Trophoblast cell (in vitro differentiated cells and primary cell): ENCODE data around the gene CENPK.
A peak's percentile ranks its signal among the peaks of the same experiment; 100 is the strongest.
"Not testable (repeated sequence)": the region's sequence is repeated elsewhere in the genome, so short reads cannot be mapped to it uniquely, and the experiment has no call there.

Experiments
- DNase-seq, 2 donors: peaks; one replicate each; pipeline ENCODE4 v3.0.0-alpha.2; 2016
- H2AFZ ChIP-seq: 2 replicates; pipeline ENCODE4 v1.6.1; 2013; ENCODE audit warnings: low read length, moderate library complexity, mild to moderate bottlenecking; ENCODE audit not compliant: insufficient read depth, poor library complexity
- H2AK5ac ChIP-seq: 2 replicates; pipeline ENCODE4 v1.6.1; 2013; ENCODE audit warnings: mild to moderate bottlenecking, low read length
- H2BK120ac ChIP-seq: 2 replicates; pipeline ENCODE4 v1.6.1; 2013; ENCODE audit warnings: low read length, mild to moderate bottlenecking, moderate library complexity; ENCODE audit not compliant: insufficient read depth, poor library complexity
- H2BK12ac ChIP-seq: 2 replicates; pipeline ENCODE4 v1.6.1; 2013; ENCODE audit warnings: mild to moderate bottlenecking, low read length, moderate library complexity
- H2BK5ac ChIP-seq: 2 replicates; pipeline ENCODE4 v1.6.1; 2013; ENCODE audit warnings: low read length, low read depth, moderate library complexity, mild to moderate bottlenecking; ENCODE audit not compliant: poor library complexity
- H3K14ac ChIP-seq: 2 replicates; pipeline ENCODE4 v1.6.1; 2013; ENCODE audit warnings: mild to moderate bottlenecking, low read length
- H3K18ac ChIP-seq: 2 replicates; pipeline ENCODE4 v1.6.1; 2013; ENCODE audit warnings: mild to moderate bottlenecking, low read length
- H3K23ac ChIP-seq: 2 replicates; pipeline ENCODE4 v1.6.1; 2013; ENCODE audit warnings: low read length
- H3K27ac ChIP-seq: 2 replicates; pipeline ENCODE4 v1.5.1; 2013; ENCODE audit warnings: low read depth, mild to moderate bottlenecking, inconsistent platforms, low read length, moderate library complexity
- H3K27me3 ChIP-seq: 2 replicates; pipeline ENCODE4 v1.6.1; 2013; ENCODE audit warnings: inconsistent platforms, mild to moderate bottlenecking, low read length, moderate library complexity; ENCODE audit not compliant: insufficient read depth
- H3K36me3 ChIP-seq, 2 experiments: 1 replicate in 1 of 2; 2 replicates in 1 of 2; pipeline ENCODE4 v1.6.1; 2013; ENCODE audit warnings: low read length in 2 of 2, mild to moderate bottlenecking in 2 of 2, moderate library complexity in 1 of 2; ENCODE audit not compliant: insufficient read depth in 2 of 2, control insufficient read depth in 1 of 2
- H3K4ac ChIP-seq: 2 replicates; pipeline ENCODE4 v1.6.1; 2013; ENCODE audit warnings: low read depth, mild to moderate bottlenecking, low read length, moderate library complexity
- H3K4me1 ChIP-seq, 2 experiments: 1 replicate in 1 of 2; 2 replicates in 1 of 2; pipeline ENCODE4 v1.6.1; 2013; ENCODE audit warnings: low read length in 2 of 2, mild to moderate bottlenecking in 2 of 2, moderate library complexity in 1 of 2; ENCODE audit not compliant: insufficient read depth in 2 of 2, control insufficient read depth in 1 of 2
- H3K4me2 ChIP-seq: 2 replicates; pipeline ENCODE4 v1.6.1; 2013; ENCODE audit warnings: inconsistent platforms, mild to moderate bottlenecking, low read length, moderate library complexity
- H3K4me3 ChIP-seq: 2 replicates; pipeline ENCODE4 v1.5.1; 2013; ENCODE audit warnings: mild to moderate bottlenecking, low read depth, low read length, inconsistent platforms
- H3K79me1 ChIP-seq: one replicate; pipeline ENCODE4 v1.6.1; 2013; ENCODE audit warnings: low read length
- H3K79me2 ChIP-seq: 2 replicates; pipeline ENCODE4 v1.6.1; 2013; ENCODE audit warnings: low read length, mild to moderate bottlenecking; ENCODE audit not compliant: control insufficient read depth, insufficient read depth, poor library complexity
- H3K9ac ChIP-seq: 2 replicates; pipeline ENCODE4 v1.6.1; 2013; ENCODE audit warnings: mild to moderate bottlenecking, low read length
- H3K9me3 ChIP-seq: 2 replicates; pipeline ENCODE4 v1.6.1; 2013; ENCODE audit warnings: low read depth, mild to moderate bottlenecking, control low read depth, inconsistent platforms, low read length; ENCODE audit not compliant: insufficient read depth
- H4K12ac ChIP-seq: 2 replicates; pipeline ENCODE4 v1.6.1; 2013; ENCODE audit warnings: low read depth, mild to moderate bottlenecking, low read length, moderate library complexity
- H4K8ac ChIP-seq: 2 replicates; pipeline ENCODE4 v1.6.1; 2013; ENCODE audit warnings: low read depth, mild to moderate bottlenecking, low read length, moderate library complexity
- H4K91ac ChIP-seq: one replicate; pipeline ENCODE4 v1.6.1; 2013; ENCODE audit warnings: low read depth, mild to moderate bottlenecking, low read length, moderate library complexity
- WGBS: extraction: QIAGEN DNeasy Blood & Tissue Kit; methylation state at CpG from one replicate; pipeline ENCODE4 v1.1.7; 2013; ENCODE audit warnings: missing lambda C conversion rate; ENCODE audit not compliant: insufficient read length, insufficient coverage; ENCODE audit errors: extremely low coverage; 5-methylcytosine and 5-hydroxymethylcytosine counted together

CENPK gene

GRCh38 chr5:65488038-65488687 lies 74.8 kb downstream of the CENPK start:
- not testable (repeated sequence) for H2BK12ac ChIP-seq, H2BK120ac ChIP-seq, H4K12ac ChIP-seq, H3K79me1 ChIP-seq, H2AK5ac ChIP-seq, H3K4me1 ChIP-seq, H2BK5ac ChIP-seq, H3K23ac ChIP-seq, H4K8ac ChIP-seq, H3K4me2 ChIP-seq, H2AFZ ChIP-seq, H3K36me3 ChIP-seq, H3K27me3 ChIP-seq, H3K4ac ChIP-seq, H3K4me3 ChIP-seq, H4K91ac ChIP-seq, H3K14ac ChIP-seq, H3K27ac ChIP-seq, H3K9me3 ChIP-seq, H3K9ac ChIP-seq, H3K79me2 ChIP-seq, H3K18ac ChIP-seq
- peak; percentile 62 to 90 for DNase-seq
- WGBS, result no CpG with 5 or more reads among the region's 7 CpGs

GRCh38 chr5:65486803-65487202 lies 76.2 kb downstream of the CENPK start:
- not testable (repeated sequence) for H3K4me2 ChIP-seq, H2AFZ ChIP-seq, H3K9ac ChIP-seq, H3K36me3 ChIP-seq, H2BK5ac ChIP-seq, H4K12ac ChIP-seq, H3K9me3 ChIP-seq, H3K23ac ChIP-seq, H3K27ac ChIP-seq, H3K4me3 ChIP-seq, H3K4me1 ChIP-seq, H3K27me3 ChIP-seq, H3K79me1 ChIP-seq, H2AK5ac ChIP-seq, H3K79me2 ChIP-seq, H3K4ac ChIP-seq, H2BK120ac ChIP-seq, H4K8ac ChIP-seq, H2BK12ac ChIP-seq, H3K18ac ChIP-seq, H4K91ac ChIP-seq, DNase-seq, H3K14ac ChIP-seq
- WGBS, result no CpG with 5 or more reads among the region's 2 CpGs

- H3K4me2 ChIP-seq, result no peak overlapping the region
- peaks cover 5% of the 10 kb centered on the region for H3K79me2 ChIP-seq
- no peak overlapping the region for H4K12ac ChIP-seq
- no peak overlapping the region for H4K8ac ChIP-seq
- no peak overlapping the region for H3K18ac ChIP-seq
- H4K91ac ChIP-seq, result no peak overlapping the region
- H3K14ac ChIP-seq, result no peak overlapping the region
- no peak overlapping the region for H3K9ac ChIP-seq
- no peak overlapping the region for H3K27ac ChIP-seq
- peaks cover 2% of the 10 kb centered on the region for H3K9me3 ChIP-seq
- no peak overlapping the region for H3K4me3 ChIP-seq
- H2AK5ac ChIP-seq, result no peak overlapping the region
- no peaks in the 10 kb centered on the region for H3K36me3 ChIP-seq
- no CpG with 5 or more reads among the region's 28 CpGs for WGBS
- H2BK12ac ChIP-seq, result no peak overlapping the region
- no peak overlapping the region for H2BK120ac ChIP-seq
- no peak overlapping the region for H2AFZ ChIP-seq
- no peak overlapping the region for H2BK5ac ChIP-seq
- H3K27me3 ChIP-seq, result no peaks in the 10 kb centered on the region
- no peak for DNase-seq
- H3K23ac ChIP-seq, result no peak overlapping the region
- H3K79me1 ChIP-seq, result peaks cover 12% of the 10 kb centered on the region
- H3K4me1 ChIP-seq, result peaks cover 0 to 2% of the 10 kb centered on the region in 2 experiments
- H3K4ac ChIP-seq, result no peak overlapping the region
Measured at GRCh38 chr5:65485405-65485804, 77.6 kb downstream of the CENPK start.

GRCh38 chr5:65483546-65484346 lies 79.2 kb downstream of the CENPK start:
- Histone ChIP-seq H3K79me1 (peaks cover 15% of the 10 kb centered on the region), H4K8ac (no peak overlapping the region), H2BK12ac (no peak overlapping the region), H2AFZ (no peak overlapping the region), H3K23ac (no peak overlapping the region), H3K18ac (no peak overlapping the region), H3K4ac (no peak overlapping the region), H4K91ac (no peak overlapping the region), H3K14ac (no peak overlapping the region), H3K4me2 (no peak overlapping the region), H3K27ac (no peak overlapping the region), H3K79me2 (peaks cover 7% of the 10 kb centered on the region), H3K4me3 (no peak overlapping the region), H3K27me3 (no peaks in the 10 kb centered on the region), H3K36me3 (no peaks in the 10 kb centered on the region), H4K12ac (no peak overlapping the region), H2AK5ac (no peak overlapping the region), H2BK120ac (no peak overlapping the region), H3K9ac (no peak overlapping the region), H3K4me1 (peaks cover 0 to 2% of the 10 kb centered on the region in 2 experiments), H3K9me3 (peaks cover 2% of the 10 kb centered on the region), H2BK5ac (no peak overlapping the region)
- DNase-seq, result peak in 1 of 2 donors; percentile 72
- WGBS, result 100% methylated on average over 1 of the region's 3 CpGs
